ENCODE measurements around the gene STRN3.
"Not testable (repeated sequence)": the region's sequence is repeated elsewhere in the genome, so short reads cannot be mapped to it uniquely, and the experiment has no call there.

STRN3 gene

DNA sequence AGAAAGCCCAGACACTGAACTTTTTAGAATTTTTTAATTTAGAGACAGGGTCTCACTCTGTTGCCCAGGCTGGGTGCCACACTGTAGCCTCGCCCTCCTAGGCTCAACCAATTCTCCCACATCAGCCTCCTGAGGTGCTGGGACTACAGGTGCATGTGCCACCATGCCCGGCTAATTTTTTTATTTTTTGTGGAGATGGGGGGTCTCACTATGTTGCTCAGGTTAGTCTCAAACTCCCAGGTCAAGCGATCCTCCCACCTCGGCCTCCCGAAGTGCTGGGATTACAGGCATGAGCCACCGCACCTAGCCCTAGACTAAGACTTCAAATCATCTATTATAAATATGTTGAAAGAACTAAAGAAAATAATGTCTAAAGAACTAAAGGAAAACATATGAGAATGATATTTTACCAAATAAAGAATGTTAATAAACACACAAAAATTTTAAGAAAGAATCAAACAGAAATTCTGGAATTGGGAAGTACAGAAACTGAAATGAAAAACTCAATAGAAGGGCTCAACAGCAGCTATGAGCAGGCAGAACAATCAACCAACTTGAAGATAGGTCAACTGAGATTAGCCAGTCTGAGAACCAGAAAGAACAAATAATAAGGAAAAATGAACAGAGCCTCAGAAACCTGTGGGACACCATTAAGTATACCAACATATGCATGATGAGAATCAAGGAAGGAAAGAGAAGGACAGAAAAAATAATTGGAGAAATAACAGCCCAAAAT is 27.0 kb downstream of the STRN3 start:
- DNase-seq, result no peak

GRCh38 chr14:30998100-30998706 is 28.0 kb downstream of the STRN3 start:
- DNase-seq, result no peak

DNA sequence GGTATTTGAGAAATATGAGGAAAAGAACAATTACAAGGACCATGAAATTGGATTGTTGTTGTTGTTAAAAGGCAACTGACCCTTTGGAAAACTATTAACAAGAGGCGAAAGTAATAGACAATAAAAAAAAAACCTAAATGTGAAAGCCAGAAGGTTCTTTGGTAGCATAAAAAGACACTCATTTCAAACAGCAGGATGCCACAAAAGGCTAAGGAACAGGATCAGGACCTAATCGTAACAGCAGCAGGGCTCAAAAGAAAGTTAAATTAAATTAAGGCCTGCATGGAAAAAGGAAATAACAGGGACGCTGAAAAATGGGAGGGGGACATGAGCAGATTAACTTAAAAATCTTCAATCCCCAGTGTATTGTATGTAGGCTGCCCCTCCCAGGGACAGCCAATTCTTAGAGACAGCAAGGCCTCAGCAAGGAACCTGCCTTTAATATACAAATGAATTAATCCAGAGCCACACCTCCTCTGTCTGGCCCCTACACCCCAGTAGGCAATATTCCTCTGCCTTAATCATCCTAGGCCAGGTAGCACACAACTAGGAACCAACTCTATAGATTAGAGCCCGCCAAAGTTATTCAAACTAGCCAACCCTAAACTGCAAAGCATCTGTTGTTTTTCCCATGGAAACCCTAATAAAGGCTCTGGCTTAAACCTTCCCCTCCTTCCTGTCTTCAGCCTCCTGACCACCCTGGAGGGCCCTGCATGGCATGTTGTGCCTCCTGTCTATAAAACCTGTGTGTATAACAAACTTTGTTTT is 29.1 kb downstream of the STRN3 start:
- DNase-seq, result no peak

- no peak for DNase-seq
Measured at GRCh38 chr14:30995689-30996088, 30.5 kb downstream of the STRN3 start.

DNA sequence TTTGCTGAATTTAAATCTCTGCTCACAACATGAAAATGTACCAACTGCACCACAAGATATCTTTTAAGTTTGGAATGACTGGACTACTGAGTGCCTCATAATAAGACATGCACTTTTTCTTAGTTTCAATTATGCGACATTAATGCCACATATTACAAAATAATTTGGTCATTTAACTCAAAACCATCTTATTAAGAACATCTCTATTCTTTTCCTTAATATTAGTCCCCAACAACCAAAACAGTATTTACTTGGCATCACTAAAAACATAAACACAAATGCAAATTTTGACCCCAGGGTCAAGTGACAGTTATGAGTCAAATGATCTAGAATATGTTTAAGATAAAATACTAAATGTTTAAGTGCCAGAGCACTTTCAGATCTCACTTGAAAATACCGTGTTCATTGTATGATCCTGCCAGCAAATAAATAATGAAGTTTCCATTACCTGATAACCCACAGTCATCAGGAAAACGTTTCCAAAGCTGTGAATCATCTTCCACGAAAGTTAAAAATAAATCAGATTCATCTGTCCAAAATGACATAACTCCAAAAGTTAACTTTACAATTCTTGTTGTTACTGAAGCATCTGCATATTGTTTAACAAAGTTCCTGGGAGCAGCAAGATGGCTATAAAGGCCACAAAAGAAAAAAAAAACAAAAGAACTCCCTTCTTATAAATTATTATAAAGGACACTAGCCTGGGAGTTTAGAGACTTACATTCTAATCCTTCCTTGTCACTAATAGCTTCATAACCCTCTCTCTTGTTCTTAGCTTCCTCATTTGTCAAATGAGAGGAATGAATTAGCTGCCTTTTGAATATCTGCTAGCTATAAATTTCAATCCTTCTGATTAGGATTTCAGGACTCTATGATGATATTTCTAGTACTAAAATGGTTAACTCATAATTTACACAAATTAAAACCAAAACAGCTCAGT is 31.2 kb downstream of the STRN3 start:
- DNase-seq, result no peak

- DNase-seq, result no peak
Measured at GRCh38 chr14:30993071-30993470, 33.1 kb downstream of the STRN3 start.

DNA sequence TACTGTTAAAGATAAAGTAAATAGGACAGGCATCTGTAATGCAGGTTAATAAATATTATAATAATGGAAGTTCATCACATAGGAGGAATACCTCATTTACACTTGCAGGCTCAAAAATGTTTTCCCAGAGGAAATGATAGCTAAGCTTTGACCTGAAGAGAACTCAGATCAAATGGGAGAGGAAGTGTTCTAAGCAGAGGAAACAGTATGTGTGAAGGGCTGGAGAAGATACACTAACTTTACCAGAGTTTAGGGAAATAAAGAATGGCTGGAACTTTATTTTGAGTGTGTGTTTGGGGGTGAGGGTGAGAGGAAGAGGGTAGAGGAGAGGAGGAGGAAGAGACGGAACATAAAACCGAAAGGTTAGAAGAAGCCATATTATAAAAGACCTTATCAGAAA is 34.8 kb downstream of the STRN3 start:
- no peak for DNase-seq

DNA sequence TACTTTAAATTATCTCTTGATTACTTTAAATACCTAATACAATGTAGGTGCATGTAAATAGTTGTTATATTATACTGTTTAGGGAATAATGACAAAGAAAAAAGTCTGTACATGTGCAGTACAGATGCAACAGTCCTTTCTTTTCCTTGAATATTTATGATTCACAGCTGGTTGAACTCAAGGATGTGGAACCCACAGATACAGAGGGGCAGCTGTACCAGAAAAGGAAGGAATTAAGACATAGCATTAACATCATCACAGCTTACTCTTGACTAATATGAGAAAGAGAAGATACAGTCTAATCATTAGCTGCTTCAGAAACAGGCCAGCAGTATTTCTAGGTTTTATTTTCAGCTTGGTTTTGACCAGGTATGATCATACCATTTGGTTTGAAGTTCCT is 35.4 kb downstream of the STRN3 start:
- no peak for DNase-seq

DNA sequence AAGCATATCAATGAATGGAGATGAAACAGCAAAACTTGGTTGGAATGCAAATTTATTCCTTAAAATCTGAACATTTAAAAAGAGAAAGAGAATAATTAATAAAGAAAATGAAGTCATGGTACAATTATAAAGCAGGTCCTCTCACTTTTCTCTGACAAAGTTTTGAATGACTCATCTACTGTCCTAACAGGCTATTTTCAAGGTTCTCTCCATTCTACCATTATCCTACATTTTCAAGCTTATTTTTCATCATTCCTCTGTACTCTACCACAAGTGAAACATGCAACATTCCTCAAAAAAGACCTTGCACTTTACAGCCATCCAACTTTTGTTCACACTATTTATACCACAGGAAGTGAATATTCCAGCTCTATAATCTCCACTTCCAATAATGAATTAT is 37.7 kb downstream of the STRN3 start:
- no peak for DNase-seq

DNA sequence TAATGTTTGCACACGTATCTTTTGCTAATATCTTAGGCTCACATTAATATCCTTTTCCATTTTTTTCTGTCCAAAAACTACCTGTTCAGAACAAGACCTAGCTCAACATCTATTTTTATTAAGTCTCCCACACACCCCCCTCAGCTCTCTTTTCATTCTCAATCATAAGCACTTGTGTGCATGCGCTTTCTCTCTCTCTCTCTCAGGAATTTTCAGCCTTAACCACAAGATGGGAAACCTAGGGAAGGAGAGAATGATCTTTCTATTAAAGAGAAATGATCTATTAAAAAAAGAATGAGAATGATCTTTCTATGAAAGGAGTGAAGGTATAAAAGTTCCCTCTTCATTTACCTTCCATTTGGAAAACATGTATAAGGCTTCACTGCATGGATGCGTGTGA is 40.4 kb downstream of the STRN3 start:
- no peak for DNase-seq

DNA sequence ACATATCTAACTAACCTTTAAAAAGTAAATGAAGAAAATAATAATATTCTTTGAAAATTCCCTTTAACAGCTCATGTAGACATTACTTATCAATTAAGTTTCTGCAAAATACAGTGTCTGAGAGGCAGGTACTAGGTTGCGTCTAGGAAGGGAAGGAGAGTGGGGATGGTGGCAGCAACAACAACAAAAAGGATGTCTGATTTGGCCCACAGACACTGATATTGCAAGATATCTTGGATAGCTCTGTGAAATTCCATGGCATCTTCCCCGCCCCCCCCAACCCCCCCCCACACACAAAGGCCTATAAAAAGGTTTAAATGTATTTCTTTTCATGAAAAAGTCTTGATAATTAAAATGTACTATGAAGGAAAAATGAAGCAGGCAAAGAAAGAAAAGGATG is 42.3 kb downstream of the STRN3 start:
- DNase-seq, result no peak

- no peak for DNase-seq
Measured at GRCh38 chr14:30982533-30982932, 43.6 kb downstream of the STRN3 start.

DNA sequence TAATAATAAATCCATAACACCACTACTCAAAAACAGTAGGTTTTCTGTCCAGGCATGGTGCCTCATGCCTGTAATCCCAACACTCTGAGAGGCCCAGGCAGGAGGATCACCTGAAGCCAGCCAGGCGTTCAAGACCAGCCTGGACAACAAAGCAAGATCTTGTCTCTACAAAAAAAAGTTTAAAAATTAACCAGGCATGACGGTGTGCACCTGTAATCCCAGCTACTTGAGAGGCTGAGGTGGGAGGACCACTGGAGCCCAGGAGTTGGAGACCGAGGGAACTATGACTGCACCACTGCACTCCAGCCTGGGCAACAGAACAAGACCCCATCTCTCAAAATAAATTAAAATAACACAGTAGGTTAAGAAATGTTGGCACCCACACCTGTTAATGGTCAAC is 45.2 kb downstream of the STRN3 start:
- no peak for DNase-seq

DNA sequence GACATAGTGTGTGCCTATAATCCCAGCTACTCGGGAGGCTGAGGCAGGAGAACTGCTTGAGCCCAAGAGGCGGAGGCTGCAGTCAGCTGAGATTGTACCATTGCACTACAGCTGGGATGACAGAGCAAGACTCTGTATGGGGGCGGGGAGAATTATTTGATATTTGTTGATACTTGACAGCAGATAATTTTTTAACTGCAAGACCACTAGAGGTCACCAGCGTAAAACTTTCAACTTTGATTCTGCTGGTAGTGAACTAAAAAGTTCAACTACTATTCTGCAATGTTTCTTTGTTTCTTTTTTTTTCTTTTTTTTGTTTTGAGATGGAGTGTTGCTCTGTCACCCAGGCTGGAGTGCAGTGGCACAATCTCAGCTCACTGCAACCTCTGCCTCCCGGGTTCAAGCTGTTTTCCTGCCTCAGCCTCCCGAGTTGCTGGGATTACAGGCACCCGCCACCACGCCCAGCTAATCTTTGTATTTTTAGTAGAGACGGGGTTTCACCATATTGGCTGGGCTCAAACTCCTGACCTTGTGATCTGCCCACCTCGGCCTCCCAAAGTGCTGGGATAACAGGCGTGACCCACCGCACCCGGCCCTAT is 46.0 kb downstream of the STRN3 start:
- peak; percentile 16 for DNase-seq

DNA sequence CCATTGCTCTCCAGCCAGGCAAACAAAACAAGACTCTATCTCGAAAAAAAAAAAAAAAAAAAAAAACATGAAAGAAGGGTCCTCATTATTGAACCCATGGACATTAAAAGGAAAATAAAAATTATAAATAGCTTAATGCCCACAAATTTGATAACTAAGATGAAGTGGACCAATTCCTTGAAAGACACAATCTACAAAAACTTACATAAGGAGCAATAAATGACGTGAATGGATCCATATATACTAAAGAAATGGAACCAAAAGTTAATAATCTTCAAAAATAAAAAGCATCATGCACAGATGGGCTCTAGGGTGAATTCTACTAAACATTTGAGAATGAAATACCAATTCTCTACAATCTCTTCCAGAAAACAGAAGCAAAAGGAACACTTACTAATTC is 48.4 kb downstream of the STRN3 start:
- DNase-seq, result no peak

DNA sequence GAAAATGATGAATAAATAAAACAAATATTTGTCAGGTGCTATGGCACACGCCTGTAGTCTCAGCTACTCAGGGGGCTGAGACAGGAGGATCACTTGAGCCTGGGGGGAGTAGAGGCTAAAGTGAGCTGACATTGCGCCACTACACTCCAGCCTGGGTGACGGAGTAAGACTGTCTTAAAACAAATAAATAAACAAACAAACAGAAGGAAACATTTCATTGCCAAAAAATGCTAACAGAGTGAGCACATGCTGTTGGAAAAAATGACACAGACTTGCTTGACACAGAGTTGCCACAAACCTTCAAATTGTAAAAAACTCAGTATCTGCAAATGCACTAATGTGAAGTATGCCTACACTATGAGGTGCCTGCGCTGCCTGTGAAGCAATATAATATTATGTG is 51.6 kb downstream of the STRN3 start:
- DNase-seq, result no peak

DNA sequence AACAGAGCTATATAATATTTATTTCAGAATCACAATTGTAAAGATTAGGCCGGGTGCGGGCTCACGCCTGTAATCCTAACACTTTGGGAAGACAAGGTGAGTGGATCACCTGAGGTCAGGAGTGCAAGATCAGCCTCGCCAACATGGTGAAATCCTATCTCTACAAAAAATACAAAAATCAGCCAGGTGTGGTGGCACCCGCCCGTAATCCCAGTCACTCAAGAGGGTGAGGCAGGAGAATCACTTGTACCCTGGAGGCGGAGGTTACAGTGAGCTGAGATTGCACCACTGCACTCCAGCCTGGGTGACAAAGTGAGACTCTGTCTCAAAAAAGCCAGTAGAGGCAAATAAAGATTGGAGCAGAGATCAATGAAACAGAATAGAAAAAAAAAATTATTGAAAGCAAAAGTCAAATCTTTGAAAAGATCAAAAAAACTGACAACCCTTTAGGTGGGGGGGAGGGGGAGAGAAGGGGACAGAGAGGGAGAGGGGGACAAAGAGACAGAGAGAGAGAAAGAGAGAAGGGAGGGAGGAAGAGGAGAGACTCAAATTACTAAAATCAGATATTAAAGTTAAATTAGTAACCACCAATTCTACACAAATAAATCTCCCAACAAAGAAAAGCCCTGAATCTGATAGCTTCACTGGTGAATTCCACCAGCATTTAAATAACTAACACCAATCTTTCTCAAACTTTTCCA is 53.1 kb downstream of the STRN3 start:
- no peak for DNase-seq

DNA sequence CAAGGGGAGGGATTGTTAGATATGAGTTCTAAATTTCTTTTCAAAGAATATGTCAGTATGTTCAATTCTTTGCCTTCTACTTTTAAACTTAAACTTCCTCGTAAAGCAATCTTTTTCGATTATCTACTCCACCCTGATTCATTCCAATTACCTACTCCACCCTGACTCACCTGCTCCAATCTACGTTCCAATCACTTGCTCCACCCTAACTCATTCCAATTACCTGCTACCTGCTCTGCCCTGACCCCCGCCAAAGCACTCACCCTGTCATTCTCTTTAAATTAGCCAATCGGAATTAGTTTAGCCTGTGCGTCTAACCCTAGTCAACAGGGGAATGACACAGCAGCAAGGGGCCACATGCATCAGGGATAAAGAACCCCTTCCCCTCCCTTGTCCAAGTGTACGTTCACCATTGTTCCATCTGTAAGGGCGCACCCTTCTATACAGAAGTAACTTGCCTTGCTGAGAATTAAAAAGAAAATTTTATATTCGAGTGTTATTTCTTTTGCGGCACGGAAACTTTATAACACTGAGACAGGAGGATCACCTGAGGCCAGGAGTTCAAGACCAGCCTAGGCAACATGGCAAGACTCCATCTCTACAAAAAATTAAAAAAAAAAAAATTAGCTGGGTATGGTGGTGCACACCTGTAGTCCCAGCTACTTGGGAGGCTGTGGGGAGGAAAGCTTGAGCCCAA is 54.0 kb downstream of the STRN3 start:
- DNase-seq, result not testable (repeated sequence)

DNA sequence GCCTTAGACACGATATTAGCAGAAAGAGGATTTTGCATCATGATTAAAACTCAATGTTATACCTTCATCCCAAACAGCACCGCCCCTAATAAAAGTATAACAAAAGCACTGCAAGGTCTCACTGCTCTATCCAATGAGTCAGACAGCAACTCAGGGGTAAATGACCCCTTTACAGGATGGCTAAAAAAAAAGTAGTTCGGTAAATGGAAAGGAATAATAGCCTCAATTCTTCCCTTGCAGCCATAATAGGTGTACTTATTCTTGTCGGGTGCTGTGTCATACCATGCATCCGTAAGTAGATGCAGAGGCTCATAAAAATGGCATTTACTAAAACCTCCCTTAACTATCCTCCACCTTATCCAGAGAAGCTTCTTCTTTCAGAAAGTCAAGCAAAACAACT is 54.6 kb downstream of the STRN3 start:
- DNase-seq, result no peak

- DNase-seq, result not testable (repeated sequence)
Measured at GRCh38 chr14:30969796-30970195, 56.4 kb downstream of the STRN3 start.

DNA sequence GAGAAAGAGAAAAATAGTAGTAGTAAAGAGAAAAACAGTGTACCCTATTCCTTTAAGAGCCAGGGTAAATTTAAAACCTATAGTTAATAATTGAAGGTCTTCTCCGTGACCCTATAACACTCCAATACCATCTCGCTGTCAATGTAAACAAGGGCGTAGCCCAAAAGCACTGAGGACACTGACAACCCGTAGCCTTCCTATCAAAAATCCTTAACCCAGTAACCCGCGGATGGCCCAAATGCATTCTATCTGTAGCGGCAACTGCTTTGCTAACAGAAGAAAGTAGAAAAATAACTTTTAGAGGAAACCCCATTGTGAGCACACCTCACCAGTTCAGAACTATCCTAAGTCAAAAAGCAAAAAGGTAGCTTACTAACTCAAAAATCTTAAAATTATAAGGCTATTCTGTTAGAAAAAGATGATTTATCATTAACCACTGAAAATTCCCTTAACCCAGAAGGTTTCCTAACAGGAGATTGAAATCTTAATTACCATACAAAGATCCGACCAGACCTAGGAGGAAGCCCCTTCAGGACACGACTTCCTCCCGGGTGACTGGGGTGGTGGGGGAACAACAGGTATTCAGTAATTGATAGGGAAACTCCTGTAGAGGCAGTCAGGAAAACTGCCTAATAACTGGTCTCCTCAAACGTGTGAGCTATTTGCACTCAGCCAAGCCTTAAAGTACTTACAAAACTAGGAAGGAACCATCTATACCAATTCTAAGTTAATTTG is 58.6 kb downstream of the STRN3 start:
- DNase-seq, result not testable (repeated sequence)
